ENCODE data around the gene TSHZ2. TPM values are rescaled to one million over a fixed set of nuclear protein-coding genes. Genes with fewer than 3 reads are reported as not detected.
A peak's percentile ranks its signal among the peaks of the same experiment; 100 is the strongest.

The TSHZ2 gene
- total and polyA plus RNA-seq, 12 donors, result 1.5 to 6.2 (median 4.5) TPM

DNA sequence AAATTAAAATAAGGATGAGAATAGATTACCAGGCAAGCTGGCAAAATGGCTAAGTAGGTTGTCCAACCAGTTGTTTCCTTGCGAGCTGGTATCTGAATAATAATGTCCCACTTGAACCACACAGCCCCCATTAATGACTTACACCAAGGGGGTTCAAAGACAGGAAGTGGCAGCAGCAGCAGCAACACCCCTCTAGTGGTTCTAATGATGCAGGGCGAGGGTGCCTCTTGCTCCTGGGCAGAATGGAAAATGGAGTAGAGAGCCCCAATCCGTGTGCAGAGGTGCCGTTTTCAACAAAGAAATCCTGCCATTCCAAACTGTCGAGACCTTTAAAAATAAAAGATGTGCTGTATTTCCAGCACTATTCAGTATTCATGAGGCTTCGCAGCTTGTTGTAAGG is 218.1 kb downstream of the TSHZ2 start:
- no peak overlapping the region for H3K27ac ChIP-seq
- intact Hi-C loops (cut with DNase I), result no loop called here
- DNase-seq (no peak), ATAC-seq (no peak)
- no peak overlapping the region for H3K4me3 ChIP-seq
- TF ChIP-seq, protein P1, sequence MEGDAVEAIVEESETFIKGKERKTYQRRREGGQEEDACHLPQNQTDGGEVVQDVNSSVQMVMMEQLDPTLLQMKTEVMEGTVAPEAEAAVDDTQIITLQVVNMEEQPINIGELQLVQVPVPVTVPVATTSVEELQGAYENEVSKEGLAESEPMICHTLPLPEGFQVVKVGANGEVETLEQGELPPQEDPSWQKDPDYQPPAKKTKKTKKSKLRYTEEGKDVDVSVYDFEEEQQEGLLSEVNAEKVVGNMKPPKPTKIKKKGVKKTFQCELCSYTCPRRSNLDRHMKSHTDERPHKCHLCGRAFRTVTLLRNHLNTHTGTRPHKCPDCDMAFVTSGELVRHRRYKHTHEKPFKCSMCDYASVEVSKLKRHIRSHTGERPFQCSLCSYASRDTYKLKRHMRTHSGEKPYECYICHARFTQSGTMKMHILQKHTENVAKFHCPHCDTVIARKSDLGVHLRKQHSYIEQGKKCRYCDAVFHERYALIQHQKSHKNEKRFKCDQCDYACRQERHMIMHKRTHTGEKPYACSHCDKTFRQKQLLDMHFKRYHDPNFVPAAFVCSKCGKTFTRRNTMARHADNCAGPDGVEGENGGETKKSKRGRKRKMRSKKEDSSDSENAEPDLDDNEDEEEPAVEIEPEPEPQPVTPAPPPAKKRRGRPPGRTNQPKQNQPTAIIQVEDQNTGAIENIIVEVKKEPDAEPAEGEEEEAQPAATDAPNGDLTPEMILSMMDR (IDR thresholded peaks at IDR 0.05), result no peak
- WGBS, 2 donors, result 92 to 93% methylated on average over 6 of the region's 6 CpGs
- no peaks in the 10 kb centered on the region for H3K9me3 ChIP-seq
- H3K36me3 ChIP-seq, result no peaks in the 10 kb centered on the region
- peaks cover 0 to 4% (median 0%) of the 10 kb centered on the region in 7 donors for H3K27me3 ChIP-seq
- peaks cover 0 to 4% (median 0%) of the 10 kb centered on the region in 9 donors for H3K4me1 ChIP-seq

- Histone ChIP-seq H3K36me3 (no peaks in the 10 kb centered on the region), H3K9me3 (no peaks in the 10 kb centered on the region), H3K27ac (no peak overlapping the region), H3K4me3 (no peak overlapping the region), H3K27me3 (peaks cover 0 to 6% (median 0%) of the 10 kb centered on the region in 7 donors), H3K4me1 (peaks cover 0 to 4% (median 0%) of the 10 kb centered on the region in 9 donors)
- intact Hi-C loops (cut with DNase I), result no loop called here
- ATAC-seq (no peak), DNase-seq (no peak)
- WGBS, 2 donors, result 92 to 97% methylated on average over 2 of the region's 2 CpGs
- TF ChIP-seq, protein P1 (IDR thresholded peaks at IDR 0.05), result no peak
These were observed 219.8 kb downstream of the TSHZ2 start for GRCh38 chr20:53191957-53192356.

DNA sequence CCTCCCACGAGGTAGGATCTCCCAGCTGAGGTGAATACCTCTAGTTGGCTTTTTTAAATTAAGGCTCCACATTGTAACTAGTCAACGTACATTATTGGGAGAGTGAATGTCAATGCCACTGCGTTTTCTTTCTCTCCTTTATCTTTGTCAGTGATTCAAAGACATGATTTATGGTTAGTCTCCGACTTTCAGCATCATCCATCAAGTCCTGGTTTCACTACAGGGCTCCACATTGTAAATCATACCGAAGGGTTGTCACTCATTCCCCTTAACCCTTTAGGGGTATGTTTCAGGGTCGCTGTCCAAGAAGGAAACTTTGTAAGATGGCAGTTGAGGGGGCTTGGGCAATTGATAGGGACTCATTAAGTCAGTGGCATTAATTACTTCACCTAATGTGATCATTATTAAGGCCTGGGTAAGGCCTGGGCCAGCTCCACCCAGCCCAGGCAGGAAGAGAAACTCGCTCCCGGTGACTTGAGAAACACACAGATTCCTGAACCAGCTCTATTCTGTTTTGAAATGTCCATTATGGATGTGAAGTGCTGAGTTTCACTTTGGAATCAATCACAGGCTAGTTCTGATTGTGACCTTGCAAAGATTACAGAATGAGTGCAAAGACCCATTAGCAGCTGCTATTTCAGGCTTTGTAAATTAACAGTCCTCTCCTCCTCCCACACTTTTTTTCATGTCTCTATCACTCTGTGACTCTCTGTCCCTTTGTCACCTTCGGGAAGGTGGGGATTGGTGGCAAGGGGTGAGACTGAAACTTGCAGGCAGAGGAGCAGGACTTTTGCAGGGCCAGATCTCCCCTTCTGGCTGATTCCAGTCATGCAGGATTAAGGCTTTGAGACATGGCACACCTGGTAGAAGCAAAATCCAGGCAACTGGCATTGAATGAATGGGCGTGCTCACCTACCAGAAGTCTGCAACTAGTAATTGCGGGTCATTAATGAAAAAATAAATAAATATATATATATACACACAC is 222.4 kb downstream of the TSHZ2 start:
- Histone ChIP-seq H3K9me3 (no peaks in the 10 kb centered on the region), H3K27ac (no peak overlapping the region), H3K36me3 (no peaks in the 10 kb centered on the region), H3K4me3 (no peak overlapping the region), H3K27me3 (peaks cover 0 to 11% (median 0%) of the 10 kb centered on the region in 7 donors), H3K4me1 (peaks cover 0 to 3% (median 0%) of the 10 kb centered on the region in 9 donors)
- TF ChIP-seq, protein P1 (IDR thresholded peaks at IDR 0.05), result no peak
- ATAC-seq (no peak), DNase-seq (no peak)
- intact Hi-C loops (cut with DNase I), result no loop called here
- 71 to 76% methylated on average over 11 of the region's 11 CpGs for WGBS, 2 donors

- no peaks in the 10 kb centered on the region for H3K9me3 ChIP-seq
- peaks cover 0 to 11% (median 0%) of the 10 kb centered on the region in 7 donors for H3K27me3 ChIP-seq
- H3K27ac ChIP-seq, result no peak overlapping the region
- no peak overlapping the region for H3K4me3 ChIP-seq
- peak in 1 of 8 donors; percentile 38 for ATAC-seq
- intact Hi-C loops (cut with DNase I), result no loop called here
- H3K36me3 ChIP-seq, result no peaks in the 10 kb centered on the region
- 75 to 77% methylated on average over 16 of the region's 16 CpGs for WGBS, 2 donors
- no peak for DNase-seq
- H3K4me1 ChIP-seq, result peaks cover 0 to 3% (median 0%) of the 10 kb centered on the region in 9 donors
- TF ChIP-seq, protein P1 (IDR thresholded peaks at IDR 0.05), result peak in 3 of 9 donors; percentile 8 to 20 (median 12)
These were observed 223.9 kb downstream of the TSHZ2 start for GRCh38 chr20:53195876-53196610.

Measured in heart right ventricle (tissue), 16 donors.